GM12801 (cell line): ENCODE data around the gene FRRS1.

Source experiments
- CTCF ChIP-seq: IDR thresholded peaks from one replicate; pipeline ENCODE4 v1.5.1; 2011; ENCODE audit warnings: control low read depth; ENCODE audit not compliant: insufficient read length; ENCODE audit errors: extremely low read depth

Gene FRRS1

GRCh38 chr1:99781798-99782197 is 15.4 kb upstream of the FRRS1 start:
- TF ChIP-seq CTCF, result no peak

GRCh38 chr1:99777752-99778151 is 11.3 kb upstream of the FRRS1 start:
- TF ChIP-seq CTCF, result no peak

GRCh38 chr1:99776120-99776519 is 9.7 kb upstream of the FRRS1 start:
- no peak for TF ChIP-seq CTCF

- TF ChIP-seq CTCF, result no peak
Measured at GRCh38 chr1:99772809-99773208, 6.4 kb upstream of the FRRS1 start.

- no peak for TF ChIP-seq CTCF
Measured at GRCh38 chr1:99771513-99771918, 5.1 kb upstream of the FRRS1 start.

GRCh38 chr1:99768524-99769245 is 2.2 kb upstream of the FRRS1 start:
- TF ChIP-seq CTCF, result no peak

- TF ChIP-seq CTCF, result no peak
Measured at GRCh38 chr1:99768104-99768503, 1.7 kb upstream of the FRRS1 start.
